Measurements from ENCODE around the gene RRP15.

Gene RRP15

GRCh38 chr1:218342091-218342490 lies 57.0 kb downstream of the RRP15 start:
- DNase-seq, result no peak

GRCh38 chr1:218344814-218345672 lies 60.0 kb downstream of the RRP15 start, which contains the start of gene TGFB2:
Gene TGFB2, plus strand, starts transcription at chr1:218345336. Its CDS starts 1,366 bp downstream, at chr1:218346702.
- peak; percentile 23 for DNase-seq

- DNase-seq, result peak; percentile 16
Observed at GRCh38 chr1:218345673-218346390, 60.7 kb downstream of the RRP15 start.

GRCh38 chr1:218346391-218347204 lies 61.5 kb downstream of the RRP15 start:
- no peak for DNase-seq

- DNase-seq, result no peak
Observed at GRCh38 chr1:218347336-218347722, 62.2 kb downstream of the RRP15 start.

- DNase-seq, result no peak
Observed at GRCh38 chr1:218347723-218348627, 62.9 kb downstream of the RRP15 start.

- no peak for DNase-seq
Observed at GRCh38 chr1:218348628-218349071, 63.6 kb downstream of the RRP15 start.

GRCh38 chr1:218349348-218350034 lies 64.4 kb downstream of the RRP15 start:
- no peak for DNase-seq

- DNase-seq, result no peak
Observed at GRCh38 chr1:218350035-218350525, 65.0 kb downstream of the RRP15 start.

GRCh38 chr1:218350801-218351266 lies 65.7 kb downstream of the RRP15 start:
- no peak for DNase-seq

- DNase-seq, result no peak
Observed at GRCh38 chr1:218351391-218352074, 66.4 kb downstream of the RRP15 start.

- no peak for DNase-seq
Observed at GRCh38 chr1:218352075-218352438, 67.0 kb downstream of the RRP15 start.

GRCh38 chr1:218353656-218354055 lies 68.6 kb downstream of the RRP15 start:
- no peak for DNase-seq

- no peak for DNase-seq
Observed at GRCh38 chr1:218355278-218355677, 70.2 kb downstream of the RRP15 start.

- no peak for DNase-seq
Observed at GRCh38 chr1:218357211-218357892, 72.3 kb downstream of the RRP15 start.

- DNase-seq, result no peak
Observed at GRCh38 chr1:218357893-218358232, 72.8 kb downstream of the RRP15 start.

- DNase-seq, result no peak
Observed at GRCh38 chr1:218361298-218362065, 76.4 kb downstream of the RRP15 start.

- no peak for DNase-seq
Observed at GRCh38 chr1:218362418-218363076, 77.5 kb downstream of the RRP15 start.

- DNase-seq, result no peak
Observed at GRCh38 chr1:218363141-218363540, 78.0 kb downstream of the RRP15 start.
